GM10266 (cell line): ENCODE results near the gene MOB3B.

Experiments used
- DNase-seq: peaks from one replicate; pipeline ENCODE4 v3.0.0; 2012; ENCODE audit errors: extremely low spot score
- CTCF ChIP-seq: IDR thresholded peaks from 2 replicates; pipeline ENCODE4 v1.5.1; 2012; ENCODE audit warnings: mild to moderate bottlenecking, low read depth; ENCODE audit not compliant: control insufficient read depth, insufficient read depth; ENCODE audit errors: missing control alignments

The MOB3B gene

GRCh38 chr9:27541740-27542139, 12.1 kb upstream of the MOB3B start:
- DNase-seq, result no peak
- TF ChIP-seq CTCF, result no peak

- no peak for TF ChIP-seq CTCF
- DNase-seq, result no peak
Observed at GRCh38 chr9:27540502-27540901, 10.9 kb upstream of the MOB3B start.

GRCh38 chr9:27539479-27540441, 10.1 kb upstream of the MOB3B start:
- no peak for DNase-seq
- TF ChIP-seq CTCF, result no peak

GRCh38 chr9:27538647-27539046, 9.0 kb upstream of the MOB3B start:
- DNase-seq, result no peak
- TF ChIP-seq CTCF, result no peak

GRCh38 chr9:27537756-27538155, 8.1 kb upstream of the MOB3B start:
- no peak for DNase-seq
- TF ChIP-seq CTCF, result no peak

- TF ChIP-seq CTCF, result no peak
- DNase-seq, result no peak
Observed at GRCh38 chr9:27537027-27537435, 7.4 kb upstream of the MOB3B start.

GRCh38 chr9:27536168-27536567, 6.6 kb upstream of the MOB3B start:
- TF ChIP-seq CTCF, result no peak
- no peak for DNase-seq
